PC-9 (cell line): Measurements from ENCODE around the gene ELP1. TPM values are rescaled to one million over a fixed set of nuclear protein-coding genes. Genes with fewer than 3 reads are reported as not detected.
"Not testable (repeated sequence)": the region's sequence is repeated elsewhere in the genome, so short reads cannot be mapped to it uniquely, and the experiment has no call there.

ENCODE experiments used
- BruUV-seq: library from RNA; stranded (reverse); fragments of 400-500 nt; replicated peaks from 2 replicates; lab custom pipeline; 2021; lab: Mats Ljungman, UMichigan
- CTCF ChIA-PET: fragments of 300-600 bp; sonication (Branson Sonifier 250); formaldehyde crosslinking; loops from one replicate; lab custom pipeline; 2022; ENCODE audit warnings: antibody characterized with exemption; lab: Charles Lee
- POLR2A ChIA-PET: fragments of 300-600 bp; sonication (Branson Sonifier 250); formaldehyde crosslinking; loops from one replicate; lab custom pipeline; 2022; ENCODE audit warnings: antibody characterized with exemption; ENCODE audit not compliant: unreplicated experiment; lab: Charles Lee
- DNase-seq, 2 experiments: peaks; one replicate each; pipeline versions ENCODE4 v3.0.0 to v3.0.0-alpha.2; 2015 to 2022; ENCODE audit warnings: mixed read lengths in 1 of 2
- H2AFZ ChIP-seq: fragments of 200-600 bp; sonication (generic); 2 replicates; pipeline ENCODE4 v1.8.1; 2017; ENCODE audit warnings: antibody characterized with exemption
- H3F3A ChIP-seq: fragments of 200-600 bp; sonication (generic); 2 replicates; pipeline ENCODE4 v1.8.1; 2017; ENCODE audit warnings: antibody characterized with exemption, mild to moderate bottlenecking, low read depth; ENCODE audit not compliant: insufficient read depth
- H3K27ac ChIP-seq: fragments of 200-600 bp; sonication (generic); 2 replicates; pipeline ENCODE4 v1.6.1; 2016; ENCODE audit warnings: mixed run types
- H3K27me3 ChIP-seq: fragments of 200-600 bp; sonication (generic); 2 replicates; pipeline ENCODE4 v1.6.1; 2016; ENCODE audit warnings: low read depth, mixed run types; ENCODE audit not compliant: insufficient read depth
- H3K36me3 ChIP-seq: fragments of 200-600 bp; sonication (generic); 2 replicates; pipeline ENCODE4 v1.6.1; 2016; ENCODE audit warnings: low read depth, mixed run types
- H3K4me1 ChIP-seq: fragments of 200-600 bp; sonication (generic); replicated peaks from 2 replicates; pipeline ENCODE4 v1.6.1; 2016; ENCODE audit warnings: mixed run types; ENCODE audit not compliant: insufficient read depth
- H3K4me2 ChIP-seq: fragments of 200-600 bp; sonication (generic); 2 replicates; pipeline ENCODE4 v1.6.1; 2017; ENCODE audit warnings: mixed run types
- H3K4me3 ChIP-seq: fragments of 200-600 bp; sonication (generic); 2 replicates; pipeline ENCODE4 v1.6.1; 2016; ENCODE audit warnings: mixed run types
- H3K79me2 ChIP-seq: fragments of 200-600 bp; sonication (generic); 2 replicates; pipeline ENCODE4 v1.6.1; 2017; ENCODE audit warnings: low read depth, mixed run types
- H3K9me2 ChIP-seq: fragments of 200-600 bp; sonication (generic); 2 replicates; pipeline ENCODE4 v1.8.1; 2017; ENCODE audit warnings: mild to moderate bottlenecking; ENCODE audit not compliant: insufficient read depth
- H3K9me3 ChIP-seq: fragments of 200-600 bp; sonication (generic); 2 replicates; pipeline ENCODE4 v1.8.1; 2016; ENCODE audit warnings: low read depth; ENCODE audit not compliant: insufficient read depth
- H4K20me1 ChIP-seq: fragments of 200-600 bp; sonication (generic); 2 replicates; pipeline ENCODE4 v1.8.1; 2017; ENCODE audit not compliant: insufficient read depth
- EZH2 ChIP-seq: fragments of 200-600 bp; sonication (generic); IDR thresholded peaks from 2 replicates; pipeline ENCODE4 v1.8.0; 2017; ENCODE audit warnings: antibody characterized with exemption, low read depth
- intact Hi-C: fragments of 100-400 bp; cut with micrococcal nuclease; formaldehyde crosslinking; loops from one replicate; pipeline ENCODE4 v1.10.0; 2022; ENCODE audit not compliant: unreplicated experiment
- total RNA-seq: library from RNA; stranded (reverse); gene quantifications from 2 replicates; pipeline ENCODE4 v1.2.3, GENCODE V29; 2021
- TF ChIP-seq, protein P1 (sequence below): fragments of 200-600 bp; sonication (generic); conservative IDR thresholded peaks from 2 replicates; pipeline ENCODE4 v1.6.1; 2017; ENCODE audit warnings: mixed run types, antibody characterized with exemption, mild to moderate bottlenecking, moderate library complexity

The ELP1 gene
- total RNA-seq, 1 experiment from 2014 or later = 35.1 TPM

DNA sequence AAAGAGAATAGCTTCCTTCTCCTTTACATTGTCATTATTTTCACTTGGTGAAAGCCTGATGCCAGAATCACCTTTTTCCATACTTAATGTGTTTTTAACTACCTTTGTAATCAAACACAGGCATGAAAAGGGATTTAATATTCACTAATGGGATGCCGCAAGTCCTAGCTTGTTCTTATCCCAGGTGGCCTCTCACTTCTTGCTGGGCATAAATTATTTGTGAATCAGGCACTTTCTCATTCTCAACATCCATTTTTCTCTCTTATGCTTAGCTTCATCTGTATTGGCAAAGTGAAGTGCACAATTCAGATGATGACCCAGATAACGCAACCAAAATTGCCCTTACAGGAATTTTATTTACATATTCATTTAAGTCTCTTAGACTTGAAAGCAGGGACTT lies 89.1 kb downstream of the ELP1 start:
- H3K27ac ChIP-seq = no peak overlapping the region
- no peaks in the 10 kb centered on the region for H3K27me3 ChIP-seq
- H3K4me3 ChIP-seq = no peak overlapping the region
- DNase-seq = no peak
- H3K9me2 ChIP-seq = no peaks in the 10 kb centered on the region
- H4K20me1 ChIP-seq = no peaks in the 10 kb centered on the region
- intact Hi-C loops = no loop called here
- no peak overlapping the region for H2AFZ ChIP-seq
- TF ChIP-seq, protein P1, sequence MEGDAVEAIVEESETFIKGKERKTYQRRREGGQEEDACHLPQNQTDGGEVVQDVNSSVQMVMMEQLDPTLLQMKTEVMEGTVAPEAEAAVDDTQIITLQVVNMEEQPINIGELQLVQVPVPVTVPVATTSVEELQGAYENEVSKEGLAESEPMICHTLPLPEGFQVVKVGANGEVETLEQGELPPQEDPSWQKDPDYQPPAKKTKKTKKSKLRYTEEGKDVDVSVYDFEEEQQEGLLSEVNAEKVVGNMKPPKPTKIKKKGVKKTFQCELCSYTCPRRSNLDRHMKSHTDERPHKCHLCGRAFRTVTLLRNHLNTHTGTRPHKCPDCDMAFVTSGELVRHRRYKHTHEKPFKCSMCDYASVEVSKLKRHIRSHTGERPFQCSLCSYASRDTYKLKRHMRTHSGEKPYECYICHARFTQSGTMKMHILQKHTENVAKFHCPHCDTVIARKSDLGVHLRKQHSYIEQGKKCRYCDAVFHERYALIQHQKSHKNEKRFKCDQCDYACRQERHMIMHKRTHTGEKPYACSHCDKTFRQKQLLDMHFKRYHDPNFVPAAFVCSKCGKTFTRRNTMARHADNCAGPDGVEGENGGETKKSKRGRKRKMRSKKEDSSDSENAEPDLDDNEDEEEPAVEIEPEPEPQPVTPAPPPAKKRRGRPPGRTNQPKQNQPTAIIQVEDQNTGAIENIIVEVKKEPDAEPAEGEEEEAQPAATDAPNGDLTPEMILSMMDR = no peak
- no peak for TF ChIP-seq EZH2
- no TSS peak for BruUV-seq
- ChIA-PET CTCF (no interaction called here), POLR2A (no interaction called here)
- H3K36me3 ChIP-seq = no peaks in the 10 kb centered on the region
- no peaks in the 10 kb centered on the region for H3K79me2 ChIP-seq
- H3K4me2 ChIP-seq = no peak overlapping the region
- H3K4me1 ChIP-seq = no peaks in the 10 kb centered on the region
- no peaks in the 10 kb centered on the region for H3F3A ChIP-seq
- H3K9me3 ChIP-seq = no peaks in the 10 kb centered on the region; the same call in 1 of the 2 replicates

DNA sequence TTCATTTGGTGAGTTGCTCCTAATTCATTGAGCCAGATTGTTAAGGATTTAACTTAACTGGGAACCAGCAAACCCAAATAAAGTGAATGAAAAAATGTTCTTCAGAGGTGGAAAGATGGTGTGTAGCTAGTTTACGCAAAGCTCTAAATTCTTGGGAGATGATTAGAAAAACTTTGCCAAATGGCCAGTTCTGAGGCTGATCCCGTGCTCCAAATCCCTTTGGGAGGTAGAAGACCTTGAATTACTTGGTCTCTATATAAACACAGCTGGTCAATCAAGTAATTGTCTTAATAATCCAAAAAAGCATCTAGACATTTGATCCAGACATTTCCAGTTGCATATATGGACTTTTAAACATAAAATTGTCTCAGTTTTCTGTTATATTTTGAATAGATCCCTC lies 89.5 kb downstream of the ELP1 start:
- Histone ChIP-seq H3K4me1 (no peaks in the 10 kb centered on the region), H3K4me3 (no peak overlapping the region), H3K4me2 (no peak overlapping the region), H3K9me3 (no peaks in the 10 kb centered on the region; the same call in 1 of the 2 replicates), H3K36me3 (no peaks in the 10 kb centered on the region), H4K20me1 (no peaks in the 10 kb centered on the region), H3K27me3 (no peaks in the 10 kb centered on the region), H2AFZ (no peak overlapping the region), H3K9me2 (no peaks in the 10 kb centered on the region), H3K27ac (no peak overlapping the region), H3K79me2 (no peaks in the 10 kb centered on the region), H3F3A (no peaks in the 10 kb centered on the region)
- no peak for TF ChIP-seq EZH2
- TF ChIP-seq, protein P1 = no peak
- ChIA-PET CTCF (no interaction called here), POLR2A (no interaction called here)
- BruUV-seq = no TSS peak
- DNase-seq = no peak
- intact Hi-C loops = no loop called here

GRCh38 chr9:108842610-108843295 lies 91.2 kb downstream of the ELP1 start:
- POLR2A ChIA-PET = no interaction called here
- Histone ChIP-seq H3K27me3 (no peaks in the 10 kb centered on the region), H3K9me2 (no peaks in the 10 kb centered on the region), H4K20me1 (no peaks in the 10 kb centered on the region), H3K4me1 (peaks cover 5% of the 10 kb centered on the region; the same call in 1 of the 2 replicates), H3K9me3 (no peaks in the 10 kb centered on the region; the same call in 1 of the 2 replicates), H3K27ac (no peak overlapping the region), H3K4me3 (no peak overlapping the region), H3K4me2 (no peak overlapping the region), H2AFZ (no peak overlapping the region), H3K36me3 (no peaks in the 10 kb centered on the region), H3K79me2 (no peaks in the 10 kb centered on the region), H3F3A (no peaks in the 10 kb centered on the region)
- CTCF ChIA-PET = no interaction called here
- TF ChIP-seq EZH2 = no peak
- no TSS peak for BruUV-seq
- intact Hi-C loops = no loop called here
- no peak for DNase-seq

DNA sequence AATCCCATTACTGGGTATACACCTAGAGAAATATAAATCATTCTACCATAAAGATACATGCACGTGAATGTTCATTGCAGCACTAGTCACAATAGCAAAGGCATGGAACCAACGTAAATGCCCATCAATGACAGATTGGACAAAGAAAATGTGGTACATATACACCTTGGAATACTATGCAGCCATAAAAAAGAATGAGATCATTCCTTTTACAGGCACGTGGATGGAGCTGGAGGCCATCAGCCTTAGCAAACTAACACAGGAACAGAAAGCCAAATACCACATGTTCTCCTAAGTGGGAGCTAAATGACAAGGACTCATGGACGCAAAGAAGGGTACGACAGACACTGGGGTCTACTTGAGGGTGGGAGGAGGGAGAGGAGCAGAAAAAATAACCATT lies 94.4 kb downstream of the ELP1 start:
- H3K9me2 ChIP-seq, H3K27ac ChIP-seq, CTCF ChIA-PET, H3K27me3 ChIP-seq, H3K4me2 ChIP-seq, H2AFZ ChIP-seq, DNase-seq, POLR2A ChIA-PET, H3K9me3 ChIP-seq, H4K20me1 ChIP-seq, H3K79me2 ChIP-seq, H3F3A ChIP-seq, H3K4me3 ChIP-seq, BruUV-seq, H3K36me3 ChIP-seq, intact Hi-C loops: not testable (repeated sequence)
- H3K4me1 ChIP-seq = peaks cover 19% of the 10 kb centered on the region
